Left colon (tissue), 2 donors: ENCODE data around the gene XRN1. TPM values are rescaled to one million over a fixed set of nuclear protein-coding genes. Genes with fewer than 3 reads are reported as not detected.
"Not testable (repeated sequence)": the region's sequence is repeated elsewhere in the genome, so short reads cannot be mapped to it uniquely, and the experiment has no call there.

Experiments used
- ATAC-seq: fragments of 200-7000 bp; cut with Tn5 transposase; one replicate; pipeline ENCODE4 v1.9.1; 2020; ENCODE audit warnings: mild to moderate bottlenecking, moderate library complexity
- DNase-seq, 2 donors: peaks; one replicate each; pipeline ENCODE4 v3.0.0-alpha.2; 2020
- intact Hi-C, 2 donors: fragments of 100-400 bp; cut with DNase I in 1 of 2; cut with micrococcal nuclease in 1 of 2; formaldehyde crosslinking; loops; one replicate each; pipeline versions ENCODE4 v1.11.2 to v1.14.0; 2022; cut with DNase I, micrococcal nuclease
- total RNA-seq, 2 donors: library from RNA; stranded (reverse); fragmentation: NEBNext Ultra II Directional; extraction: Animal tissue kit (Norgen Biotek cat#: 25700); gene quantifications; one replicate each; pipeline ENCODE4 v1.2.1, GENCODE V29; 2021
- donor health status: DM: no; HTN: no; CAD: no.
- donor health status: DM: yes; HTN: yes; CAD: no.

XRN1 gene
- total RNA-seq, 2 donors from 2014 or later = 46.1 to 46.9 TPM

DNA sequence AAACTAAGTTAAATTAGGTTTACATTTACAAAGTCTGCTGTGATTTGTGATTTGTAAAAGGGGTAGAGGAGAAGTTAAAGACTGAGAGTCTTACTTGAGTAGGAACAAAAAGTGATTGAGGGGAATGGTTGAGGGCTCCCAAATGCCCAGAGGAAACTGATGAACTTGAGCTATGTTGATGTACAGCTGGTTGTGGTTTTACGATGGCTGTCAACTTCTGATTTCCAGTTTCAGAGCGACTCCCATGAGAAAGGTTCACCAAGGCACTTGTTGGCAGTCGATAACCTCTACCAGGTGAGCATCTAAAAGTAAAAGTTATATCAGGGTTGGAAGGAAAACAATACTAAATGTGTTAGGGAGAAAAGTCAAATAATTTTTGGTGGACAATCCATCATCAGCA is 91.0 kb downstream of the XRN1 start:
- no peak for ATAC-seq

DNA sequence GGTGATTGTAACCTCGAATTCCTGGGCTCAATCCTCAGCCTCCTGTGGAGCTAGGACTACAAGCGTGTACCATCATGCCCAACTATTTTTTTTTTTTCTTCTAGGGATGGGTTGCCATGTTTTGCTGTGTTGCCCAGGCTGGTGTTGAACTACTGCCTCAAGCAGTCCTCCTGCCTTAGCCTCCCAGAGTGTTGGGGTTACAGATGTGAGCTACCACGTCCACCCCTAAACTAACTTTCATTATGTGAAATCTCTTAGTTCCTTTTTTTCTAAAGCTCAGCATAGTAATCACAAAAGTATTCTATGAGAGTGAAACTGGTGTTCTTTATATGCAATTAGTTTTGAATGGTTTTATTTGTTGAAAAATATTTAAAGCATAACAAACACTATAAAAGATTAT is 92.1 kb downstream of the XRN1 start:
- intact Hi-C loops = no loop called here
- no peak for ATAC-seq
- no peak for DNase-seq

More for the DNA sequence above, 91.0 kb downstream of the XRN1 start:
- intact Hi-C loops = no loop called here
- no peak for DNase-seq

DNA sequence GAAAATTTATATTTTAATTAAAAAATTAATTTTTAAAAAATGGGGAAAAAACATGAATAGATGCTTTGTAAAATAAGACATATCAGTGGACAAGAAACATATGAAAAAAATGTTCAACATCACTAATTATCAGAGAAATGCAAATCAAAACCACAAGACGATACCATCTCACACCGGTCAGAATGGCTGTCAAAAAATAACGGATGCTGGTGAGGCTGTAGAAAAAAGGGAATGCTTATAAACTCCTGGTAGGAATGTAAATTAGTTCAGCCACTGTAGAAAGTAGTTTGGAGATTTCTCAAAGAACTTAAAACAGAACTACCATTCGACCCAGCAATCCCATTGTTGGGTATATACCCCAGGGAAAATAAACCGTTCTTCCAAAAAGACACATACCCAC is 93.8 kb downstream of the XRN1 start:
- DNase-seq (no peak), ATAC-seq (no peak)
- intact Hi-C loops = no loop called here

DNA sequence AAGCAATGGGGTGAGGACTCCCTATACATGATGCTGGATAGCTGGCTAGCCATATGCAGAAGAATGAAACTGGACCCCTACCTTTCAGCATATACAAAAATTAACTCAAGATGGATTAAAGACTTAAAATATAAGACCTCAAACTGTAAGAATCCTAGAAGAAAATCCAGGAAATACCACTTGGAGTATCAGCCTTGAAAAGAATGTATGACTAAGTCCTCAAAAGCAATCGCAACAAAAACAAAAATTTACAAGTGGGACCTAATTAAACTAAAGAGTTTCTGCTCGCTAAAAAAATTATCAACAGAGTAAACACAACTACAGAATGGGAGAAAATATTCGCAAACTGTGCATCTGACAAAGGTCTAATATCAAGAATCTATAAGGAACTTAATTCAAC is 94.3 kb downstream of the XRN1 start:
- DNase-seq (no peak), ATAC-seq (no peak)
- intact Hi-C loops = no loop called here

DNA sequence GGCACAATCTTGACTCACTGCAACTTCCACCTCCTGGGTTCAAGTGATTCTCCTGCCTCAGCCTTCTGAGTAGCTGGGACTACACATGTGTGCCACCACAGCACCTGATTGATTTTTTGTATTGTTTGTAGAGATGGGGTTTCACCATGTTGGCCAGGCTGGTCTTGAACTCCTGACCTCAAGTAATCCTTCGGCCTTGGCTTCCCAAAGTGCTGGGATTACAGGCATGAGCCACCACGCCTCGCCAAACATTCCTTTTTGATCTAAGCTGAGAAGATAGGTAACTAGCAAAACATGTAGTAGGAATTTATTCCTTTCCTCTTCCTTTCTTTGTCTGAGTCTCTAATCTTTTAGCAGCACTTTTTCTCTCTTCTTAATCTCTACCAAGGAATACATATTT is 95.1 kb downstream of the XRN1 start:
- ATAC-seq, DNase-seq, intact Hi-C loops: not testable (repeated sequence)

DNA sequence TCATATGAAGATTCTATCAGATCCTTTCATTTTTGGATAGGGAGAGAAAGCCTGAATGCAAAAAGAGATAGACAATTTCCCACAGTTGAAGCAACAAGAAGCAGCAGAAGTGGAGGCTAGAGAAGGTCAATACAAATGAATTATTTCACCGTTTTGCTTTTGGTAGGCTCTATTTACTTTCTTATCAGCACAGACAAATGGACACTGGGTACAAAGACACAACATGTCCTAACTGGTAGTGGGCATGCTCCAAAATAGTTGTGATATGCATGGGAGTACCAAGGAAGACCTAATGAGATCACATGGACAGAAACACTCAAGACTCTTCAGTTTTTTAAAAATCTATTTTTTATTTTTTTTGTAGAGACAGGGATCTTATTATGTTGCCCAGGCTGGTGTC is 99.4 kb downstream of the XRN1 start:
- intact Hi-C loops = no loop called here
- ATAC-seq (no peak), DNase-seq (no peak)

DNA sequence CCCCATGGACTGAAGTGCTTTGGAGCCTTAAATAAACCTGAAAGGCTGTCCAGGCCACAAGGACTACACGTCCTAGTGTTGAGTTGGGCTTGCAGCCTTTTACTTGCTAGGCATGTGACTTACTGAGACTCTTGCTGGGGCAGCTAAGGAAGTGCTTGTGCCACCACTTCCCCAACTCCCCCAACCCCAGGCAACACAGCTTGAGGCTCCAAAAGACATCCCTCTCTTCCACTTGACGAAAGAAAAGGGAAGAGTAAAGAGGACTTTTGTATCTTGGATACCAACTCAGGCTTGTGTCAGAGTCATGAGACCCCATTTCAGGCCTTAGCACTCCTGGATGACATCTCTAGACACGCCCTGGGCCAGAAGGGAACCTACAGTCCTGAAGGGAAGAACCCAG is 109.8 kb downstream of the XRN1 start:
- intact Hi-C loops = no loop called here
- DNase-seq (no peak), ATAC-seq (no peak)

DNA sequence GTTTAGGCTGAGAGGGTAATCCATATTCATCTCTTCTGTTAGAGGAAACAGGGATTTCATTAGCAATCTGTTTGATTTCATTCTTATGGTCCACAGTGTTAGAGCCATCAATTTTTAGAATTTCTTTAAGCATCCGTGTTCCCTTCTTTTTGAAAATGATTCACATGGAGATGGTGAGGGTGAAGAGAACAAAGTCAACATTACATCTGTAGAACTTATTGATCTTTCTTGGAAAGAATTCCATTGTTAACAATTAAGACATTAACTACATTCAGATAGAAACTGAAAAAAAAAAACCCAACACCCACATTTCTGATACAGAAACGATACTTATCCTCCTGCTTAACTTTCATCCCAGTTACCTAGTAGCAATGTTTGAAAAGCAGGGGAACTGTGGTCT is 115.4 kb downstream of the XRN1 start:
- no peak for ATAC-seq
- intact Hi-C loops = no loop called here

DNA sequence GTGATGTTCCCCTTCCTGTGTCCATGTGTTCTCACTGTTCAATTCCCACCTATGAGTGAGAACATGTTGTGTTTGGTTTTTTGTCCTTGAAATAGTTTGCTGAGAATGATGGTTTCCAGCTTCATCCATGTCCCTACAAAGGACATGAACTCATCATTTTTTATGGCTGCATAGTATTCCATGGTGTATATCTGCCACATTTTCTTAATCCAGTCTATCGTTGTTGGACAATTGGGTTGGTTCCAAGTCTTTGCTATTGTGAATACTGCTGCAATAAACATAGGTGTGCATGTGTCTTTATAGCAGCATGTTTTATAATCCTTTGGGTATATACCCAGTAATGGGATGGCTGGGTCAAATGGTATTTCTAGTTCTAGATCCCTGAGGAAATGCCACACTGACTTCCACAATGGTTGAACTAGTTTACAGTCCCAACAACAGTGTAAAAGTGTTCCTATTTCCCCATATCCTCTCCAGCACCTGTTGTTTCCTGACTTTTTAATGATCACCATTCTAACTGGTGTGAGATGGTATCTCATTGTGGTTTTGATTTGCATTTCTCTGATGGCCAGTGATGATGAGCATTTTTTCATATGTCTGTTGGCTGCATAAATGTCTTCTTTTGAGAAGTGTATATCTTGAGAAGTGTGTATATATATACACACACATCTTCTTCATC is 123.4 kb downstream of the XRN1 start:
- intact Hi-C loops, DNase-seq: not testable (repeated sequence)

More for the DNA sequence above, 115.4 kb downstream of the XRN1 start:
- no peak for DNase-seq

DNA sequence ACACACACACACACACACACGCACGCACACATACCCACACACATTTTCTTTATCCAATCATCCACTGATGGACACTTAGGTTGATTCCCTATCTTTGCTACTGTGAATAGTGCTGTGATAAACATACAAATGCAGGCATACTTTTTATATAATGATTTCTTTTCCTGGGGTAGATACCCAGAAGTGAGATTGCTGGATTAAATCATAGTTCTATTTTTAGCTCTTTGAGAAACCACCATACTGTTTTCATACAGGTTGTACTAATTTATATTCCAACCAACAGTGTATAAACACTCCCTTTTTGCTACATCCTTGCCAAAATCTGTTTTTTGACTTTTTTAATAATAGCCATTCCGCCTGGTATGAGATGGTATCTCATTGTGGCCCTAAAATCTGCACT is 127.9 kb downstream of the XRN1 start:
- no peak for ATAC-seq
- no peak for DNase-seq
- intact Hi-C loops = no loop called here

More for the DNA sequence above, 123.4 kb downstream of the XRN1 start:
- ATAC-seq = not testable (repeated sequence)

DNA sequence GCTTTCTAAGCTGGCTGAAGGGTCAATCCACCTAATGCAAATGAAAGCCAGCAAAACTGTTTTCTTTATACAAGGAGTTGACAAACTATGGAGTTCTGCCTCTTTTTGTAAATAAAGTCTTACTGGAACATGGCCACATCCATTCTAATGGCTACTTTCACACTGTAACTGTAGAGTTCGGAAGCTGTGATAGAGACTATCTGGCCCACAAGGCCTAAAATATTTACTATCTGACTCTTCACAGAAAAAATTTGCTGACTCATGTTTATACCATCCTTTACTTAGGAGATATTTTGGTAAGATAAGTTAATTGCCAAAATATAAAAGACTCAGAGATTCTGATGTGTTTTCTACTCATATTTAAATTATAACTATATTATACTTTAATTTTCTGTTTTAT is 128.7 kb downstream of the XRN1 start:
- ATAC-seq = no peak
- intact Hi-C loops = no loop called here
- no peak for DNase-seq

DNA sequence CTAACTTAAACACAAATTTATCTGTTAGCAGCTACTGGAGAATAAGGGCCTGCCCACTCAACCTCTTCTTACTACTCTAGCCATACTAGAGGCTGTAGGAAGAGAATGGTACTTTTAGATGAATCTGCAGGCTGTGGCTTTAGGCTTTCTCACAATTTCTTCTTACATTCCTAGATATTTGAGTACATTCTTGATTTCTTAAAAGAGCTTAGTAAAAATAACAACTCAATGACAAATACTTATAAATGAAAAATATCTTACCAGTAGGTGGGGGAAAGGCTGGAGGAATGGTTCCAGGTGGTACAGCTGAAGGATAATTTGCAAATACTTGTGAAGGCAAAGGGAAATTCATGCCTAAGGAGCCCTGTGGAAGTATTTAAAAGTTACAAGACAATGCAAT is 129.5 kb downstream of the XRN1 start:
- ATAC-seq (no peak), DNase-seq (no peak)
- intact Hi-C loops = no loop called here

DNA sequence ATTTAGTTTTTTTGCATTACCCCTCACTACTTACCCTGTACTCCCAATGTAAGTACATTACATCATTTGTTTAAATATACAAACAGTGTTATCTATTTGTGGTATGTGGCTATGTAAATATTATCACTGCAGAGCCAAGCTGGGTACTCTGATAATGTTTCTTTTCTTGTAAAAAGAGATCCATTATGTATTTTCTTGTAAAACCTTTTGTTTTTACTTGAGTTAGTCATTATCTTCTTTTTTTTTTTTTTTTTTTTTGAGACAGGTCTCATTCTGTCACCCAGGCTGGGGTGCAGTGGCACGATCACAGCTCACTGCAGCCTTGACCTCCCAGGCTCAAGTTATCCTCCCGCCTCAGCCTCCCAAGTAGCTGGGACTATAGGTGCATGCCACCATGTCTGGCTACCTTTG is 131.9 kb downstream of the XRN1 start:
- ATAC-seq, intact Hi-C loops, DNase-seq: not testable (repeated sequence)

DNA sequence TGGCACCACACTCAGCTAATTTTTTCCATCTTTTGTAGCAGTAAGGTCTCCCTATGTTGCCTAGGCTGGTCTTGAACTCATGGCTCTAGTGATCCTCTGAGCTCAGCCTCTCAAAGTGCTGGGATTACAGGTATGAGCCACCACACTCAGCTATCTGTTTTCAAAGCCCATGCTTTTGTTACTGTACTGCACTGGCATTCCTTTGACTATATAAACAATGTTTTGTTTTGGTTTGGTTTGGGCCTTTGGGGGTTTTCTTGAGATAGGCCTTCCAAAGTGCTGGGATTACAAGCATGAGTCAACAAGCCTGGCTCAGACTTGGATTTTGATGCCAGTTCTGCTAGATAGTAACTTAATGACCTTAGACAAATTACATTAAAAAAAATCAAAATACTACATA is 132.8 kb downstream of the XRN1 start:
- intact Hi-C loops = no loop called here
- DNase-seq (no peak), ATAC-seq (no peak)

DNA sequence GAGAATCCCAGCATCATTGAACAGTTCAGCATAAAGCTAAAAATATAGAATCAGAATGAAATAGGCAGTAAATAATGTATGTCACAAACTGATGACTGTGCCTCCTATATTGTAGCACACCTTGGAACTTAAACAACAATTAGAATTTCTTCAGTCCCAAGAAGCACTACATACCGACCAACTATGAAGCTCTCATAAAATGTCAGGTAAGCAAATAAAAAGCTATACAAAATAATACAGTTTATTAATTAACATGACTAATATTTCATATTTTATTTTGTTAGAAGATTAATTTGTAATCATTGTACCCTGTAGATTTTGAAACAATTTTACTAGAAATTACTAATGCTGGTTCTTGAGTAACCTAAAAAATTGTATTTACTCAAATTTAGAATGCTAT is 137.4 kb downstream of the XRN1 start:
- no peak for DNase-seq
- no peak for ATAC-seq
- intact Hi-C loops = no loop called here

DNA sequence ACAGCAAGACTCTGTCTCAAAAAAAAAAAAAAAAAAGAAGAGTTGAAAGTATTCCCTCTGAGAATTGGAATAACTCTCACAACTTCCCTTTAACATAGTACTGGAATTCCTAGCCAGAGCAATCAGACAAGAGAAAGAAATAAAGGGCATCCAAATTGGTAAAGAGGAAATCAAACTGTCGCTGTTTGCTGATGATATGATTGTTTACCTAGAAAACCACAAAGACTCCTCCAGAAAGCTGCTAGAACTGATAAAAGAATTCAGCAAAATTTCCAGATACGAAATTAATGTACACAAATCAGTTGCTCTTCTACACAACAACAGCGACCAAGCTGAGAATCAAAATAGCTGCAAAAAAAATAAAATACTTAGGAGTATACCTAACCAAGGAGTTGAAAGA is 145.0 kb downstream of the XRN1 start:
- DNase-seq, ATAC-seq, intact Hi-C loops: not testable (repeated sequence)

DNA sequence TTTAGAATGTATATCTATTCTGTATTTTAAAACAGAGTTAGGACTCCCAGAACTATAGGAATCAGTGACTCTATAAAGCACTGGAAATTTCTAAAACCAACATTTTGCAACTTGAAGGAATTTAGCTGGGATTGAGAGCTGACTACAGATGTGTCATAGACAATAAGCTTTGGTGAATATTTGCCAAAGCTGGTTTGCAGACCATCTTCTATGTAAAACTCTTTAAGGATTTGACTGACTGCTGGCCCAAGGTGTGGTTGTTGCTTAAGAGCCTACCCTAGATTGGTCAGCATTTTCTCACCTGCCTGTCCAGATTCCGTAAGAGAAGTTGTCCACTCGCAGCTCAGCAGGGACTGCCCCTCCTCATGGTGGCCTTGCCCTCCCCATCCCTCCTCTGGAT is 149.2 kb downstream of the XRN1 start:
- intact Hi-C loops = no loop called here
- no peak for ATAC-seq
- DNase-seq = no peak

DNA sequence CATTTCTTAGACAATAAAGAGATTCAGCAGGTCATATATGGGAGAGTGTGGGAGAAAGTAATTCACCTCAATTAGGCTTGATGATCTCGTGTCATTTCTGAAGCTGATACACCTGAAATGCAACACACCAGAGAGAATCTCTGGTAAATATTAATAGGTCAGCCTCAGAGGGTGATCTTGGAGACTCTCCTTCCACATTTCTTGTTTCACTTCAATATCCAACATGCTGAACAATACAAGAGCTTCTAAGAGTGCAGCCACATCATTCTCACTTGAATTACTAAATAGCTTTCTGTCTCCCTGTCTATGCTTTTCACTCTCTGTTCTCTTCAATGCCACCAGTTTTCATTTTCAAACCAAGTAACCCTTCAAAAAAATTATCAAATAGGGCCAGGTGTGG is 151.3 kb downstream of the XRN1 start:
- no peak for DNase-seq
- intact Hi-C loops = no loop called here
- no peak for ATAC-seq

DNA sequence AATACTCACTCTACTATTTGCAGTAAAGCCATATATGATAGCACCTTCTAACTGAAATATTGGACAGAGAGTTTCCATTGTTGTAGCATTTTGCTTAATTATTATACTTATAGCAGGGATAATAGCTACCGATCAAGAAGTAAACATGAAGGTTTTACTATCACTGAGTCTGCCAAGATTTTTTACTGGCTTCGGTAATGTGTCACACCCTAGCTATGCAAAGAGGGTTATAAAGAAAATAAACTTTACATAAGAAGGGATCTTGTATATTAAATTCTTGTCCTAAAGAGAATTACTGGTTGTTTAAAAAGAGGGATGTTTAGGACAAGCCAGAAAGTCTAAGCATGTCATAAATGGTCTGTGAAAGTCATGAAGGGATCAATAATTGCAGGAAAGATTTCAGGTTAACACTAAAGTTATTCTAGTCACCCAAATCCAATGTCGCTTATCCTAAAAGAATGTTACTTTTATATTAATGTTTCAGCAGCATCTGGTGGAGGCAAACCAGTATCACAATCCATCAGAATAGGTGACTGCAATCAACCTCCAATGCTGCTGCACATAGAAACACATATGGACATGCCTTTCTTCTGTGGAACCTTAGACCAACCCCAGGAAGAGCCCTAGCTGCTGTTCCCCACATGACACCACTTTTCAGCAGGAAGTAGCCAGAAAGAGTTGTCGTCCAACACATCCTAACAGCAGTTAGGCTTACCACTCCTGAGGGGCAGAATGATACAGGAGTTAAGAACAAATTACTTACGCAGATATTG is 159.8 kb downstream of the XRN1 start:
- ATAC-seq = peak; percentile 55
- DNase-seq = no peak
- intact Hi-C loops = loop anchor here in 1 of 2 donors (10.0 kb wide), 1 partner anchor 103 kb away; no protein-coding TSS in a partner anchor

DNA sequence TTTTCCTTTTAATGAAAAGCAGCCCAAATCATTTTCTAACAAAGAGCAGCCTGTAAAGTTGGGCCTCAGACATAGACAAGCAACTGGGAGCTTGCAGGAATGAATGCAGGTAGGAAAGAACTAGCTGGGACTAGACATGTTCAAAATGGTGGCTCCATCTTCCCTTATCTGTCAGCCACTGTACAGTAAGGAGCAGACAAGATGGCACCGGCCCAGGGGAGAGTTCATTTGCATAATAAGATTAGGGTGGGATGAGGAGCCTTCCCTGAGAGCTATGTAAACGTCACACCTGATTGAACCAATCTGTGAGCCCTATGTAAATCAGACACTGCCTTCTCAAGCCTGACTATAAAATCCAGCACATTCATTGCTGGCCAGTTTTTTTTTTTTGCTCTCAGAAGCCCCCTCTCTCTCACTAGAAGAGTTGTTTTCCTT is 162.7 kb downstream of the XRN1 start:
- intact Hi-C loops = loop anchor here in 1 of 2 donors (10.0 kb wide), 1 partner anchor 100 kb away; no protein-coding TSS in a partner anchor
- ATAC-seq (peak; percentile 49), DNase-seq (peak; percentile 11 to 31)
